ENCODE data around the gene TMEM205.

- TF ChIP-seq POLR2A (IDR thresholded peaks at IDR 0.05; ENCODE audit: low read length) (no peak), GATA1 (IDR thresholded peaks at IDR 0.05; ENCODE audit: low read depth, low read length) (no peak)
These were observed 31.7 kb upstream of the TMEM205 start for GRCh38 chr19:11377756-11378155.
